B cell (primary cell): ENCODE data around the gene MEOX2.

Source experiments
- CTCF ChIP-seq: fragments of 200-600 bp; IDR thresholded peaks from one replicate; pipeline ENCODE4 v1.8.0; 2022; ENCODE audit warnings: antibody characterized with exemption, mild to moderate bottlenecking
- EZH2 ChIP-seq: IDR thresholded peaks from 2 replicates; pipeline ENCODE4 v1.6.1; 2012; ENCODE audit warnings: borderline replicate concordance, low read depth, mild to moderate bottlenecking, moderate library complexity, low read length; ENCODE audit not compliant: insufficient read depth, poor library complexity, severe bottlenecking

GRCh38 chr7:15688279-15688626, 1.8 kb upstream of the MEOX2 start:
- no peak for TF ChIP-seq CTCF
- no peak for TF ChIP-seq EZH2
